Type B pancreatic cell (in vitro differentiated cells): ENCODE data around the gene PCDHGA6. TPM values are rescaled to one million over a fixed set of nuclear protein-coding genes. Genes with fewer than 3 reads are reported as not detected.
"Not testable (repeated sequence)": the region's sequence is repeated elsewhere in the genome, so short reads cannot be mapped to it uniquely, and the experiment has no call there.

Experiments
- DNase-seq: peaks from one replicate; pipeline ENCODE4 v3.0.0; 2021; ENCODE audit warnings: mixed read lengths; ENCODE audit not compliant: unreplicated experiment; ENCODE audit errors: extremely low spot score
- H3K27ac Mint-ChIP-seq: 2 replicates; pipeline ENCODE4 v1.8.0; 2021; ENCODE audit warnings: mild to moderate bottlenecking, mixed read lengths
- H3K27me3 Mint-ChIP-seq: 2 replicates; pipeline ENCODE4 v1.8.0; 2021; ENCODE audit warnings: mixed read lengths
- H3K36me3 Mint-ChIP-seq: 2 replicates; pipeline ENCODE4 v1.8.0; 2021; ENCODE audit warnings: mixed read lengths
- H3K4me1 Mint-ChIP-seq: one replicate; pipeline ENCODE4 v1.8.0; 2021; ENCODE audit warnings: mixed read lengths; ENCODE audit not compliant: unreplicated experiment
- H3K4me3 Mint-ChIP-seq: 2 replicates; pipeline ENCODE4 v1.8.0; 2021; ENCODE audit warnings: mild to moderate bottlenecking, mixed read lengths
- H3K9me3 Mint-ChIP-seq: 2 replicates; pipeline ENCODE4 v1.8.0; 2021; ENCODE audit warnings: mixed read lengths
- CTCF ChIP-seq: fragments of 200-600 bp; sonication (generic); conservative IDR thresholded peaks from 2 replicates; pipeline ENCODE4 v1.5.0; 2021; ENCODE audit warnings: antibody characterized with exemption, mild to moderate bottlenecking
- total RNA-seq: library from RNA; stranded (reverse); gene quantifications from 2 replicates; pipeline ENCODE4 v1.2.1, GENCODE V29; 2021; ENCODE audit warnings: low replicate concordance

Gene PCDHGA6
- total RNA-seq, 1 donor from 2014 or later, result 0.41 TPM

GRCh38 chr5:141366016-141366896 lies 7.4 kb upstream of the PCDHGA6 start:
- no peak overlapping the region for H3K4me3 Mint-ChIP-seq
- no peaks in the 10 kb centered on the region for H3K27me3 Mint-ChIP-seq
- H3K27ac Mint-ChIP-seq, result no peak overlapping the region
- DNase-seq, result no peak
- H3K4me1 Mint-ChIP-seq, result no peaks in the 10 kb centered on the region
- TF ChIP-seq CTCF, result no peak
- H3K9me3 Mint-ChIP-seq, result peaks cover 5% of the 10 kb centered on the region
- no peaks in the 10 kb centered on the region for H3K36me3 Mint-ChIP-seq

- Mint-ChIP-seq H3K4me1 (no peaks in the 10 kb centered on the region), H3K27me3 (no peaks in the 10 kb centered on the region), H3K27ac (no peak within 1 kb of the TSS), H3K9me3 (peaks cover 4% of the 10 kb centered on the region), H3K36me3 (peaks cover 3% of the 10 kb centered on the region), H3K4me3 (no peak within 1 kb of the TSS)
- no peak for DNase-seq
- no peak for TF ChIP-seq CTCF
Measured at GRCh38 chr5:141369994-141370848, 3.5 kb upstream of the PCDHGA6 start, which contains the start of gene PCDHGB3. Gene PCDHGB3, plus strand, starts transcription at chr5:141370242. Its CDS starts 153 bp downstream, at chr5:141370395.

GRCh38 chr5:141371572-141372475 lies 1.9 kb upstream of the PCDHGA6 start:
- no peak overlapping the region for H3K27ac Mint-ChIP-seq
- no peaks in the 10 kb centered on the region for H3K4me1 Mint-ChIP-seq
- TF ChIP-seq CTCF, result no peak
- H3K9me3 Mint-ChIP-seq, result peaks cover 4% of the 10 kb centered on the region
- DNase-seq, result no peak
- H3K36me3 Mint-ChIP-seq, result peaks cover 3% of the 10 kb centered on the region
- H3K27me3 Mint-ChIP-seq, result no peaks in the 10 kb centered on the region
- no peak overlapping the region for H3K4me3 Mint-ChIP-seq

- no peak for TF ChIP-seq CTCF
- peaks cover 4% of the 10 kb centered on the region for H3K9me3 Mint-ChIP-seq
- H3K27ac Mint-ChIP-seq, result no peak overlapping the region
- no peaks in the 10 kb centered on the region for H3K4me1 Mint-ChIP-seq
- DNase-seq, result no peak
- H3K4me3 Mint-ChIP-seq, result no peak overlapping the region
- H3K36me3 Mint-ChIP-seq, result peaks cover 3% of the 10 kb centered on the region
- no peaks in the 10 kb centered on the region for H3K27me3 Mint-ChIP-seq
Measured at GRCh38 chr5:141374627-141375026, 936 bp downstream of the PCDHGA6 start.

GRCh38 chr5:141375444-141376155 lies 1.9 kb downstream of the PCDHGA6 start:
- H3K4me1 Mint-ChIP-seq, H3K27ac Mint-ChIP-seq, H3K4me3 Mint-ChIP-seq, H3K36me3 Mint-ChIP-seq, H3K9me3 Mint-ChIP-seq, H3K27me3 Mint-ChIP-seq, DNase-seq: not testable (repeated sequence)
